ENCODE data around the gene DYNC1H1. TPM values are rescaled to one million over a fixed set of nuclear protein-coding genes. Genes with fewer than 3 reads are reported as not detected.

The DYNC1H1 gene
- total and polyA plus RNA-seq, 7 donors: 117 to 634 (median 332) TPM

- 5 to 7% (median 6%) methylated on average over 8 of the region's 8 CpGs for WGBS, 3 donors
Measured at GRCh38 chr14:101947577-101947903, 16.8 kb upstream of the DYNC1H1 start.

GRCh38 chr14:101947904-101948665, 16.3 kb upstream of the DYNC1H1 start:
- H3K9me3 ChIP-seq: no peaks in the 10 kb centered on the region

More at GRCh38 chr14:101947577-101947903, 16.8 kb upstream of the DYNC1H1 start:
- Histone ChIP-seq H3K4me3 (peak overlapping the region; percentile 97), H3K9me3 (no peaks in the 10 kb centered on the region), H3K36me3 (ENCODE audit: insufficient read depth in 1 of 2, low read depth in 1 of 2) (no peaks in the 10 kb centered on the region), H3K4me1 (peaks cover 13% of the 10 kb centered on the region), H3K27me3 (ENCODE audit: insufficient read depth in 3 of 3, low read length in 2 of 3) (no peaks in the 10 kb centered on the region), H3K27ac (peak overlapping the region; percentile 99)
- peak; percentile 8 to 42 (median 18) for ATAC-seq
- intact Hi-C loops (cut with DNase I): loop anchor here (5.0 to 10.0 kb wide), 3 partner anchors 153 to 180 kb away; no protein-coding TSS in a partner anchor
- no peak for TF ChIP-seq CTCF (IDR thresholded peaks at IDR 0.05)
- DNase-seq: peak in 1 of 2 donors; percentile 67

GRCh38 chr14:101948666-101949216, 15.6 kb upstream of the DYNC1H1 start:
- intact Hi-C loops (cut with DNase I): loop anchor here (5.0 to 10.0 kb wide), 3 partner anchors 154 to 181 kb away; no protein-coding TSS in a partner anchor
- H3K27ac ChIP-seq: peak overlapping the region; percentile 99
- H3K27me3 ChIP-seq (ENCODE audit: insufficient read depth in 3 of 3, low read length in 2 of 3): no peaks in the 10 kb centered on the region
- peaks cover 13% of the 10 kb centered on the region for H3K4me1 ChIP-seq
- no peaks in the 10 kb centered on the region for H3K9me3 ChIP-seq
- WGBS, 3 donors: 7 to 11% (median 10%) methylated on average over 29 of the region's 29 CpGs
- DNase-seq (peak; percentile 37 to 67), ATAC-seq (peak in 2 of 4 donors; percentile 7 to 9)
- H3K36me3 ChIP-seq (ENCODE audit: insufficient read depth in 1 of 2, low read depth in 1 of 2): no peaks in the 10 kb centered on the region
- no peak for TF ChIP-seq CTCF (IDR thresholded peaks at IDR 0.05)
- peak overlapping the region; percentile 97 for H3K4me3 ChIP-seq

More at GRCh38 chr14:101947904-101948665, 16.3 kb upstream of the DYNC1H1 start:
- ATAC-seq: peak; percentile 97 to 99 (median 99)
- 0% methylated on average over 47 to 53 of the region's 53 CpGs for WGBS, 3 donors
- intact Hi-C loops (cut with DNase I): loop anchor here (5.0 to 10.0 kb wide), 3 partner anchors 153 to 181 kb away; no protein-coding TSS in a partner anchor
- Histone ChIP-seq H3K36me3 (ENCODE audit: insufficient read depth in 1 of 2, low read depth in 1 of 2) (no peaks in the 10 kb centered on the region), H3K4me3 (peak overlapping the region; percentile 97), H3K27me3 (ENCODE audit: insufficient read depth in 3 of 3, low read length in 2 of 3) (no peaks in the 10 kb centered on the region), H3K27ac (peak overlapping the region; percentile 99), H3K4me1 (peaks cover 13% of the 10 kb centered on the region)
- peak; percentile 100 for DNase-seq
- TF ChIP-seq CTCF (IDR thresholded peaks at IDR 0.05): no peak

- peaks cover 13% of the 10 kb centered on the region for H3K4me1 ChIP-seq
- H3K27ac ChIP-seq: no peak overlapping the region
- H3K4me3 ChIP-seq: no peak overlapping the region
- ATAC-seq (no peak), DNase-seq (no peak)
- no peaks in the 10 kb centered on the region for H3K9me3 ChIP-seq
- intact Hi-C loops (cut with DNase I): no loop called here
- no peak for TF ChIP-seq CTCF (IDR thresholded peaks at IDR 0.05)
- H3K27me3 ChIP-seq (ENCODE audit: insufficient read depth in 3 of 3, low read length in 2 of 3): no peaks in the 10 kb centered on the region
- H3K36me3 ChIP-seq (ENCODE audit: insufficient read depth in 1 of 2, low read depth in 1 of 2): no peaks in the 10 kb centered on the region
- 50 to 53% (median 51%) methylated on average over 4 of the region's 4 CpGs for WGBS, 3 donors
Measured at GRCh38 chr14:101950100-101950499, 14.3 kb upstream of the DYNC1H1 start.

Measured in psoas muscle (tissue), 8 donors.